Measurements from ENCODE around the gene IKZF3.
"Not testable (repeated sequence)": the region's sequence is repeated elsewhere in the genome, so short reads cannot be mapped to it uniquely, and the experiment has no call there.

Gene IKZF3

DNA sequence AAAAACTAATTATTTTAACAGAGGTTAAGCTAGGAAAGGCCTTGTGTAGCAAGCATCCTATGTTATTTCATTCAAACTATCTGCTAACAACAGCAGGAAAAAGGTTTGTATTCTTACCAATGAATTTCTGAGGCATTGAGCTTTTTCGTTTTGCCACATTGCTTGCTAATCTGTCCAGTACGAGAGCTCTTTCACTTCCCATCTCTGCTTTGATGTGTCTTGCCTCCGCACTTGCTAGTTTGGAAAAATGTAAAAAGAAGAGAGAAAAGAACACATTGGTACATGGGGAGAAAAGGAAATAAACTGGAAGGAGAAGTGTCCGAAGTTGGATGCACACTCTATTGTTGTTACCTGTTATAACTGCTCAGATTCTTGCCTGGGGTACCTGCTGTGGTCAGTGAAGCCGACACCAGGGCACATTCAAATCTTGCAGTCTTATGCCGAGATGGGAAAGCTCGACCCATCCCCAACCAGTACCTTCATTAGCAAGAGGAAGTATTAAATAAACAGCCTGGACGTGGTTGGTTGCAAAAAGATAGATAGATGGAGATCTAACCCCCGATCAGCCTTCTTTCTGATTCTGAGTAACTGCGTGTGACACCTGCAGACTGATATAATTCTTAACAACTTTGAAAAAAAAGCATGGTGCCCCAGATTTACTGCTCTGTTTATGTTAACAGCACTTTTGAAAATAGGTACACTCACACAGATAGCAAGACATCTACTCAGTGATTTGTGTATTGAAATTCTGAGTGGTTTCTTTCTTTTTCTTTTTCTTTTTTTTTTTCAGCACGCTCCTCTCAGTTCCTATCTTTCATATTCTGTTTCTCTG, 86.4 kb downstream of the IKZF3 start:
- no peak for DNase-seq

DNA sequence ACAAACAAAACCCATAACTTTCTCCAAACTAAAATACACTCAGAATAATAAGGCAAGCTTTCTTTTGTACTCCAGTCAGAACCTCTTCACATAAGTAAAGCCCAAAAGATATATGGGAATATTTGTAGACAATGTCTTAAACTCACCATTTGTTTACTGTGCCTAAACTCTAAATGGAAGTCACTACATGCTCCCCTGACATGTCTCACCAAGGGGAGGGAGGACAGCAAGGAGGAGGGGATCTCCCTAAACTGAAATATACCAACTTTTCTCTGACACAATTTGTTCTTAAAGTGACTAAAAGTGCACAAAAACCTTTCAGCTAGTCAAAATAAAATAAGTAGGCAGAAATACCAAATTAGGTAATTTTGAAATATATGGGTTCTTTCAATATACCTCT, 87.9 kb downstream of the IKZF3 start:
- peaks cover 54 to 68% of the 10 kb centered on the region in 2 donors for H3K4me1 Mint-ChIP-seq (ENCODE audit: low read depth in 2 of 2)
- peak; percentile 21 for ATAC-seq (replicated peaks)
- peak overlapping the region; percentile 88 to 97 for H3K27ac Mint-ChIP-seq
- peaks cover 66% of the 10 kb centered on the region for H3K36me3 Mint-ChIP-seq (ENCODE audit: insufficient read depth)
- no peaks in the 10 kb centered on the region for H3K27me3 Mint-ChIP-seq
- H3K9me3 Mint-ChIP-seq: no peaks in the 10 kb centered on the region
- no peak for DNase-seq
- H3K4me3 Mint-ChIP-seq: peak overlapping the region; percentile 92

More for the DNA sequence above, 86.4 kb downstream of the IKZF3 start:
- H3K27ac Mint-ChIP-seq: peak overlapping the region; percentile 88 to 97
- peaks cover 52% of the 10 kb centered on the region for H3K36me3 Mint-ChIP-seq (ENCODE audit: insufficient read depth)
- ATAC-seq (replicated peaks): peak; percentile 52
- H3K9me3 Mint-ChIP-seq: no peaks in the 10 kb centered on the region
- H3K4me3 Mint-ChIP-seq: peak overlapping the region; percentile 92
- H3K27me3 Mint-ChIP-seq: no peaks in the 10 kb centered on the region
- H3K4me1 Mint-ChIP-seq (ENCODE audit: low read depth in 2 of 2): peaks cover 56 to 68% of the 10 kb centered on the region in 2 donors

DNA sequence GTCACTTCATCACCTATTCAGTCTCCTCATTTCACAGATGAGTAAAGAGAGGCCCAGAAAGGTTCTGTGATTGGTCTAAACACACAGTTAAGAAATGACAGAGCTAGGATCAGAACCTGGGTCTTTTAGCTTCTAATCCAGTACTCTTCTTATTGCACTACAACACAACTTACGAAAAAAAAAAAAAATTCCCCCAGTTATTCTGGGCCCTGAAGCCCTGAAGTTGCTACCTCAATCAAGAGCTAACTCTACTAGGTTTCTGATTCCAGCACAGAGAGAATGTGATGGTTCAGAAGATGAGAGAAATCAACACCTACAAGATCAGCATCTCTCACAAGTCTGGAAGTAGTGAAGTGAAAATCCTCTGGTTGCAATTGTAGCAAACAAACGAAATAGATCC, 89.1 kb downstream of the IKZF3 start:
- Mint-ChIP-seq H3K4me1 (ENCODE audit: low read depth in 2 of 2) (peaks cover 59 to 72% of the 10 kb centered on the region in 2 donors), H3K4me3 (peak overlapping the region; percentile 92), H3K27ac (peak overlapping the region; percentile 88 to 97), H3K9me3 (no peaks in the 10 kb centered on the region), H3K27me3 (no peaks in the 10 kb centered on the region), H3K36me3 (ENCODE audit: insufficient read depth) (peaks cover 74% of the 10 kb centered on the region)
- DNase-seq (no peak), ATAC-seq (replicated peaks) (no peak)

DNA sequence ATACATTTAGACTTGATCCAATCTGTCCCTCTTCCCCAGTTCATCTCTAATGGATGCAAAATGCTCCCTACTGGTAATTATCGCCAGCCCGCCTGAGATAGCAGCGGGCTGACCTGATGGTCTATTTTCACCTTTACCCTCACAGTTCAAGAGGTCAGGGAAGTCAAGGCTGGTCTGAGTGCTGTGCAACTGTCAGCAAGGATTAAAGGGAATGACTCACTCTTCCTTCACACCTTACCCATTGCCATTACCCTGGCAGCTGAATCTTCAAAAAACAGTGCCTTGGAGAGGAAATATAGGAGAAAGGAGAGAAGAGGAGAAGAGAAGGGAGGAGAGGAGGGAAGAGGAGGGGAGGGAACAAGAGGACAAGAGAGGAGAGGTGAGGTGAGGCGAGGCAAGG, 90.1 kb downstream of the IKZF3 start:
- H3K27ac Mint-ChIP-seq: peak overlapping the region; percentile 88 to 97
- no peaks in the 10 kb centered on the region for H3K27me3 Mint-ChIP-seq
- ATAC-seq (replicated peaks) (no peak), DNase-seq (no peak)
- H3K9me3 Mint-ChIP-seq: no peaks in the 10 kb centered on the region
- peak overlapping the region; percentile 92 for H3K4me3 Mint-ChIP-seq
- H3K36me3 Mint-ChIP-seq (ENCODE audit: insufficient read depth): peaks cover 77% of the 10 kb centered on the region
- peaks cover 66 to 76% of the 10 kb centered on the region in 2 donors for H3K4me1 Mint-ChIP-seq (ENCODE audit: low read depth in 2 of 2)

DNA sequence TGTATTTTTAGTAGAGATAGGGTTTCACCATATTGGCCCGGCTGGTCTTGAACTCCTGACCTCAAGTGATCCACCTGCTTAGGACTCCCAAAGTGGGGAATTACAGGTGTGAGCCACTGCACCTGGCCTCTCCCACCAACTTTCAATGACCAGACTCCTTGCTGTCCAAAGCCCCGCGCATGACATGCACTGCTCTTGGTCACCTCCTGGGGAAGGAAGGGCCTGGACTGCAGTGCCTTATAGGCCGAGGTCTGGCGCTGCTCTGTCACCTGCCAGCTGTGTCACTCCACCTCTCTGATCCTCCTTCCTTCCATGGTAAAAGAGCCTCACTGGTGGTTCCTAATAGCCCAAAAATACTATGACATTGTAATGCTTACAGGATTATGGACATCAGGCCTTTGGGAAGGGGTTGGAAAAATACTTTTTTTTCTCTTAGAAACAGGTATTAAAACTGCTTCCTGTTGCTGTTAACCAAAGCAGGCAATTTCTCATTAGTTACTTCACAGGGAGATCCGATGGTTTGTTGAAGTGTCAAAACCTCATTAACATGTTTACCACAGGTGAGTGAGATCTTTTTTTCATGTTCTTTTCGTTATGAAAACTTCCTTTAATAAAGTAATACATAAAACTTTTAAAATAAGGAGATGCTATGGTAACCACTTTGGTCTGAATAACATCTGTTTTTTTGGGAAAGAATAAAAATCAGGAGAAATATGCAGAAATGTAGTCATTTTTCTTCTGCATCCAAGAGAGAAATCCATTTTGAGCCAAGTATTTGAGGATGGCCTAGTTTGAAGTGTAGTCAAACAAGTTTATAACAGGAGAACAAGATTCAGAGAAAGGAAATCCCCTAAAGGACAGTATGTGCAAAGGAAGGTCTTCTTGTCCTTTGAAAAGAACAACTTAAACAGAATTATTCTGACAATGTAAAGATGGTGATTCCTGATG, 90.9 kb downstream of the IKZF3 start:
- Mint-ChIP-seq H3K27me3 (no peaks in the 10 kb centered on the region), H3K27ac (peak overlapping the region; percentile 88 to 97), H3K9me3 (no peaks in the 10 kb centered on the region), H3K4me3 (peak overlapping the region; percentile 92), H3K4me1 (ENCODE audit: low read depth in 2 of 2) (peaks cover 68 to 82% of the 10 kb centered on the region in 2 donors), H3K36me3 (ENCODE audit: insufficient read depth) (peaks cover 81% of the 10 kb centered on the region)
- ATAC-seq (replicated peaks) (peak; percentile 35), DNase-seq (no peak)

DNA sequence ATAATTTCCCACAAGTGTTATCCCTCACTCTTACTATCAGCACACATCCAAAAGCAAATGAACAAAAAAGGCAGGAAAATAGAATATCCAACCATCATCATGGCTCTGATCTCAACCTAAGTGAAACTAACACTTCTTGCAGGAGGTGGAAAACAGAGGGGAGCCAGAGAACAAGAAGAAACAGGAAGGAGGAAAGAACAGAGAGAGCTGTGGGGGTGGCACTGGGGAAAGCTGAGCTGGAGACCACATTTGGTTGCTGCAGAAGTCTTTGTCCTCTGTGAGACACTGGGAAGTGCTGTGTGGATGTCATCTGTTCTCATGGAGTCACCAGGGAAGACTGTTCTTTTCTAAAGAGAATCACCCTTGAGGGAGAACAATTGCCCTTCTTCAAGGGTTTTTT, 91.7 kb downstream of the IKZF3 start:
- Mint-ChIP-seq H3K27ac (peak overlapping the region; percentile 88 to 97), H3K36me3 (ENCODE audit: insufficient read depth) (peaks cover 90% of the 10 kb centered on the region), H3K4me3 (peak overlapping the region; percentile 92), H3K9me3 (no peaks in the 10 kb centered on the region), H3K27me3 (no peaks in the 10 kb centered on the region), H3K4me1 (ENCODE audit: low read depth in 2 of 2) (peaks cover 69 to 88% of the 10 kb centered on the region in 2 donors)
- DNase-seq: no peak
- no peak for ATAC-seq (replicated peaks)

DNA sequence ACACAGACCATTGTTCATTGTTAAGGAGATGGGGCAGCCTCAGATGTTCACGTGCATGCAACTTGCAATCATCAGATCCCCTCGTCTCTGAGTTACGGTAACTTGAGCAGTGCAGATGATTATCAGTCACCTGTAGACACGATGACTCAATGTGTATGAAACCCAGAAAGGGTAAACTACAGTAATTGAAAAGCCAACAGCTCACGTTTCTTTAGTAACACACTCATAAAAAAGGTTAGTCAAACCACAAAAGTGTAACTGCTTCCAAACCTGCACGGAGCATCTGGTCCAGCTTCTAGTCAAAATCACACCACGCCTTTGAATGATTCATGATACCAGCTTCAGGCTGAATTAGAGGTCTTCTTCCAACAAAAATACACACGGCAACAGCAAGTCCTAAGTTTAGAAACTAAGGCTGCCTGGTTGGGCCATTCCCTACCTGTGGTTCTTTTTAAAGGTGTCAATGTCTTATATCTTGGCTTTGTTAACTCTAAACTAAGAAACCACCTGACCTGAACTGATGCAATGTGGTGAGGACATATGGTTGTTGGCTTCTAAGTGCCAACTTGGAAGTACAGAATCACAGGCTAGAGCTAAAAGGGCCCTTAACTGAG, 94.0 kb downstream of the IKZF3 start:
- peaks cover 83 to 99% of the 10 kb centered on the region in 2 donors for H3K4me1 Mint-ChIP-seq (ENCODE audit: low read depth in 2 of 2)
- peak overlapping the region; percentile 88 to 97 for H3K27ac Mint-ChIP-seq
- DNase-seq (peak; percentile 46 to 55 (median 50)), ATAC-seq (replicated peaks) (peak; percentile 71)
- H3K36me3 Mint-ChIP-seq (ENCODE audit: insufficient read depth): peaks cover 99% of the 10 kb centered on the region
- no peaks in the 10 kb centered on the region for H3K27me3 Mint-ChIP-seq
- peak overlapping the region; percentile 92 for H3K4me3 Mint-ChIP-seq
- no peaks in the 10 kb centered on the region for H3K9me3 Mint-ChIP-seq

DNA sequence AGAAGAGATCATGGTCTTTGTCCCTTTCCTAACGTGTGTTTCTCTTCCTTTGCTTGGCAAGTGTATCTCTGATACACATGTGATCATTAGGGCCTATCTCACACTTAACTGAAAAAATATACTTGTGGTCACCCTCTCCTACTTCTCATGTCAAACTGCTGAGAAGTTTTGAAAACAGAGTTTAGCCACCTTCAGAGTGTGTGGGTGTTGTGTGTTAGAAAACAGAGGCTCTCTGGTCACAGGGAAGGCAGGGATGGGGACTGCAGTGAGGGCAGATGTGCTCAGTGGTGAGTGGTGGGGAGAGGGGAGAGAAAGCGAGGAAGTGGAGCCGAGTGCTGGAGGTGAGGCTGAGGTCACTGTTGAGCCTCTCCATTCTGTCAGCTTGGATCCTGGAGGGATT, 97.0 kb downstream of the IKZF3 start:
- Mint-ChIP-seq H3K4me3 (peak overlapping the region; percentile 62 to 92), H3K36me3 (ENCODE audit: insufficient read depth) (peaks cover 100% of the 10 kb centered on the region), H3K4me1 (ENCODE audit: low read depth in 2 of 2) (peaks cover 70 to 77% of the 10 kb centered on the region in 2 donors), H3K9me3 (no peaks in the 10 kb centered on the region), H3K27ac (peak overlapping the region; percentile 88 to 97), H3K27me3 (no peaks in the 10 kb centered on the region)
- ATAC-seq (replicated peaks): no peak
- DNase-seq: no peak

DNA sequence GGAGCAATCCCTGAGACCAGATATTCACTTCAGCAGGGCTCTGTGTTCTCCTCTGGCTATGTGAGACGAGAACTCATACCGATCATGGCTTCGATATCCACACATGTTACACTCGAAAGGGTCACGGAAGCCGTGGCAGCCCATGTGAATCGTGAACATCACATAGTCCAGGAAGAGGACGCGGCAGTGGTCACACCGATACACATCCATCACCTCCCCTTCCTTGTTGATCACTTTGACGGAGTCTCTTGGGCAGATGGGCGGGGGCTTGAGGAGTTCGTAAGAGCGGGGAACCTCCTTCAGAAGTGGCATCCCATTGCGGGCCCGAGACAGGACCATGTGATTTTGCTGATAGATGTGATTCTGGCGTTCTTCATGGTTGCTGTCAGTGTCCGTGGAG, 98.3 kb downstream of the IKZF3 start:
- Mint-ChIP-seq H3K36me3 (ENCODE audit: insufficient read depth) (peaks cover 98% of the 10 kb centered on the region), H3K4me1 (ENCODE audit: low read depth in 2 of 2) (peaks cover 61 to 63% of the 10 kb centered on the region in 2 donors), H3K27me3 (no peaks in the 10 kb centered on the region), H3K4me3 (peak overlapping the region; percentile 62 to 92), H3K9me3 (no peaks in the 10 kb centered on the region), H3K27ac (peak overlapping the region; percentile 88 to 97)
- ATAC-seq (replicated peaks) (no peak), DNase-seq (no peak)

DNA sequence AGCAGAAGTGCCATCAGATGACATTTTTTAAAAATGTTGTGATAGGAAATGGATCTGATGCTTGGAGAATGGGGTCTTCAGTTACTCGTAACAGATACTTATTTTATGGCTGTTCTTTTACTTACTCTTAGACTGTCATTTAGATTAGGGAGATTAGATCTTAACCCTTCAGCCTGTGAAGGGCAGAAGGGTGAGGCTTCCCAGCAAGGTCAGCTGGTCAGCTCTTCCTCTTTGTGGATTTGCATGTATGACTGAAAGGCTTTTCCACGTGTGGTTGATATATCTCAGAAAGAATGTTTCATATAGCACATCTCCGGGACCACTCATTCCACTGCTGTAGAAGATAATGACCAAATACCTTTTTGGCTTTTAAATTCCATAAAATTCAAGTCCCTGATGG, 98.9 kb downstream of the IKZF3 start:
- H3K4me1 Mint-ChIP-seq (ENCODE audit: low read depth in 2 of 2): peaks cover 55 to 58% of the 10 kb centered on the region in 2 donors
- ATAC-seq (replicated peaks) (no peak), DNase-seq (no peak)
- no peaks in the 10 kb centered on the region for H3K27me3 Mint-ChIP-seq
- H3K36me3 Mint-ChIP-seq (ENCODE audit: insufficient read depth): peaks cover 98% of the 10 kb centered on the region
- H3K9me3 Mint-ChIP-seq: no peaks in the 10 kb centered on the region
- peak overlapping the region; percentile 88 to 97 for H3K27ac Mint-ChIP-seq
- peak overlapping the region in 1 of 2 donors; percentile 92 for H3K4me3 Mint-ChIP-seq

DNA sequence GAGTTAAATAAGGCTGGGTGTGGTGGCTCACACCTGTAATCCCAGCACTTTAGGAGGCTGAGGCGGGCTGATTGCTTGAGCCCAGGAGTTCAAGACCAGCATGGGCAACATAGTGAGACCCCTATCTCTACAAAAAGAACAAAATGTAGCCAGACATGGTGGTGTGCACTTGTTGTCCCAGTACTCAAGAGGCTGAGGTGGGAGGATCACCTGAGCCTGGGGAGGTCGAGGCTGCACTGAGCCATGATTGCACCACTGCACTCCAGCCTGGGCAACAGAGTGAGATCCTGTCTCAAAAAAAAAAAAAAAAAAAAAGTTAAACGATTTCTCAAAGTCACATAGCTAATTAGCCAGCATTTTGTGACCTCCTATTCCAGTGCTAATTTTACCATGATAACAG, 99.9 kb downstream of the IKZF3 start:
- not testable (repeated sequence) for ATAC-seq (replicated peaks); DNase-seq; H3K9me3 Mint-ChIP-seq; H3K4me3 Mint-ChIP-seq; H3K27me3 Mint-ChIP-seq
- Mint-ChIP-seq H3K4me1 (ENCODE audit: low read depth in 2 of 2) (peaks cover 52 to 56% of the 10 kb centered on the region in 2 donors), H3K27ac (peak overlapping the region in 1 of 2 donors; percentile 88), H3K36me3 (ENCODE audit: insufficient read depth) (peaks cover 95% of the 10 kb centered on the region)

DNA sequence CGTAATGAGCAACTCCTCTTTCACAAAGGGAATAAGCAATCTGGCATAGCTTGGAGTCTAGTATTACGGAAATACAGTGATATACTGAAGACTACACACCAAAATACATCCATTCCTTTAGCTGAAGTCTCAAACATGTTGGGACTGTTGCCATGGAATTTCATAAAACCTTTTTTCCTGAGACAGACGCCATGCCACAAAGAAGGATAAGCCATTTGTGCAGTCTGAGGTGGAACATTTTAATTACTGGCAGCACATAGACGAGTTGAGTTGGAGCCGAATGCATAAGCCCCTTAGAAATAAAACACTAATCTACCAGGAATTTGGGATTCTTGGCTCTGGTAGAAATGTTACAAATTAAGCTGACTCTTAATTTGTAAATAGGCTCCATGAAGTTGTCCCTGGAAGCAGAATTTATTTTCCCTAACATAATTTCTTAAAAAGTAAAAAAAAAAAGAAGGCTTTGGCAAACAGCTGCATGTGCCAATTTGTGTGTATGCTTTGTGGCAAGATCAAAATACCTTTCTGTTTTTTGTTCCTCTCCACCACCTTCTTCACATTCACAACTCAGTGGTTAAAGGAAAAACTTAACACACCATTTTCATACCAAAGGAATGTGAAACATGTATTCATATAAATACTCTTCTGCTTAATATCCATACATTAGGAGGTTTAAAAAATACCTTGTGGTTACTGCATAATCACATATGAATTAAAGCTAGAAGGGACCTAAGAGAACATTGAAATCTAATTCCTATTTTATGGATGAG, 100.9 kb downstream of the IKZF3 start:
- Mint-ChIP-seq H3K9me3 (no peaks in the 10 kb centered on the region), H3K36me3 (ENCODE audit: insufficient read depth) (peaks cover 94% of the 10 kb centered on the region), H3K27ac (peak overlapping the region in 1 of 2 donors; percentile 54), H3K4me1 (ENCODE audit: low read depth in 2 of 2) (peaks cover 54 to 56% of the 10 kb centered on the region in 2 donors), H3K27me3 (no peaks in the 10 kb centered on the region), H3K4me3 (no peak overlapping the region)
- ATAC-seq (replicated peaks): no peak
- DNase-seq: no peak
